Osteoblast (primary cell): Measurements from ENCODE around the gene WASL. TPM values are rescaled to one million over a fixed set of nuclear protein-coding genes. Genes with fewer than 3 reads are reported as not detected.

Source experiments
- DNase-seq: peaks from one replicate; pipeline ENCODE4 v3.0.0; 2011; ENCODE audit warnings: low spot score, mixed read lengths; ENCODE audit not compliant: insufficient read length; ENCODE audit errors: missing footprints
- H2AFZ ChIP-seq: 2 replicates; pipeline ENCODE4 v1.6.0; 2011; ENCODE audit warnings: mild to moderate bottlenecking, low read length
- H3K27ac ChIP-seq: 2 replicates; pipeline ENCODE4 v1.5.1; 2011; ENCODE audit warnings: mild to moderate bottlenecking, low read depth, low read length, moderate library complexity
- H3K27me3 ChIP-seq: 2 replicates; pipeline ENCODE4 v1.6.0; 2012; ENCODE audit warnings: mild to moderate bottlenecking, control low read depth, inconsistent platforms, low read length, moderate library complexity; ENCODE audit not compliant: insufficient read depth
- H3K36me3 ChIP-seq: 2 replicates; pipeline ENCODE4 v1.5.1; 2011; ENCODE audit warnings: mild to moderate bottlenecking, low read length, control low read depth, moderate library complexity; ENCODE audit not compliant: insufficient read depth
- H3K4me1 ChIP-seq: 2 replicates; pipeline ENCODE4 v1.5.1; 2011; ENCODE audit warnings: mild to moderate bottlenecking, low read length, control low read depth, moderate library complexity; ENCODE audit not compliant: insufficient read depth
- H3K4me2 ChIP-seq: 2 replicates; pipeline ENCODE4 v1.6.0; 2011; ENCODE audit warnings: mild to moderate bottlenecking, low read length; ENCODE audit not compliant: insufficient read depth
- H3K4me3 ChIP-seq: fragments of 200-600 bp; sonication (generic); 3 replicates; pipeline ENCODE4 v1.5.1; 2012; ENCODE audit warnings: mild to moderate bottlenecking, low read length, inconsistent platforms; ENCODE audit not compliant: insufficient read depth
- H3K79me2 ChIP-seq: 2 replicates; pipeline ENCODE4 v1.6.0; 2012; ENCODE audit warnings: mild to moderate bottlenecking, low read length, control low read depth, inconsistent platforms; ENCODE audit not compliant: insufficient read depth
- H3K9me3 ChIP-seq: 2 replicates; pipeline ENCODE4 v1.5.1; 2011; ENCODE audit warnings: low read depth, low read length, control low read depth
- H4K20me1 ChIP-seq: 2 replicates; pipeline ENCODE4 v1.6.0; 2012; ENCODE audit warnings: mild to moderate bottlenecking, low read length, control low read depth; ENCODE audit not compliant: insufficient read depth
- CTCF ChIP-seq: IDR thresholded peaks from 2 replicates; pipeline ENCODE4 v1.5.1; 2011; ENCODE audit warnings: mild to moderate bottlenecking, low read depth, low read length, moderate library complexity; ENCODE audit errors: extremely low read depth
- total RNA-seq: library from RNA; depleted of rRNA; stranded (reverse); fragments of >200 nt; gene quantifications from 2 replicates; pipeline ENCODE4 v1.2.3, GENCODE V29; 2012

The WASL gene
- total RNA-seq, 1 donor = 23.2 TPM

- no peak for DNase-seq
- Histone ChIP-seq H3K4me2 (no peak overlapping the region), H3K4me1 (no peaks in the 10 kb centered on the region), H3K4me3 (no peak overlapping the region), H3K27ac (no peak overlapping the region), H3K9me3 (no peaks in the 10 kb centered on the region), H2AFZ (no peak overlapping the region), H3K36me3 (peaks cover 23% of the 10 kb centered on the region), H3K27me3 (no peaks in the 10 kb centered on the region), H3K79me2 (no peaks in the 10 kb centered on the region), H4K20me1 (no peaks in the 10 kb centered on the region)
- TF ChIP-seq CTCF = no peak
Observed at GRCh38 chr7:123695944-123696677, 52.7 kb downstream of the WASL start.

GRCh38 chr7:123692471-123692877 is 56.3 kb downstream of the WASL start:
- Histone ChIP-seq H3K4me2 (no peak overlapping the region), H2AFZ (no peak overlapping the region), H3K27me3 (no peaks in the 10 kb centered on the region), H3K4me3 (no peak overlapping the region), H3K36me3 (peaks cover 24% of the 10 kb centered on the region), H3K9me3 (no peaks in the 10 kb centered on the region), H4K20me1 (no peaks in the 10 kb centered on the region), H3K27ac (no peak overlapping the region), H3K79me2 (no peaks in the 10 kb centered on the region), H3K4me1 (no peaks in the 10 kb centered on the region)
- TF ChIP-seq CTCF = no peak
- no peak for DNase-seq

GRCh38 chr7:123690550-123690949 is 58.3 kb downstream of the WASL start:
- Histone ChIP-seq H3K79me2 (no peaks in the 10 kb centered on the region), H3K4me2 (no peak overlapping the region), H3K9me3 (no peaks in the 10 kb centered on the region), H3K27me3 (no peaks in the 10 kb centered on the region), H3K4me1 (no peaks in the 10 kb centered on the region), H2AFZ (no peak overlapping the region), H3K27ac (no peak overlapping the region), H3K4me3 (no peak overlapping the region), H4K20me1 (no peaks in the 10 kb centered on the region), H3K36me3 (peaks cover 20% of the 10 kb centered on the region)
- TF ChIP-seq CTCF = no peak
- DNase-seq = no peak

- peaks cover 20% of the 10 kb centered on the region for H3K36me3 ChIP-seq
- no peak overlapping the region for H3K4me3 ChIP-seq
- no peaks in the 10 kb centered on the region for H3K4me1 ChIP-seq
- no peak overlapping the region for H3K27ac ChIP-seq
- H2AFZ ChIP-seq = no peak overlapping the region
- no peak for DNase-seq
- H4K20me1 ChIP-seq = no peaks in the 10 kb centered on the region
- H3K27me3 ChIP-seq = no peaks in the 10 kb centered on the region
- no peak overlapping the region for H3K4me2 ChIP-seq
- H3K9me3 ChIP-seq = no peaks in the 10 kb centered on the region
- no peak for TF ChIP-seq CTCF
- H3K79me2 ChIP-seq = no peaks in the 10 kb centered on the region
Observed at GRCh38 chr7:123689250-123689649, 59.6 kb downstream of the WASL start.
